ENCODE measurements around the gene SPRED2.

SPRED2 gene

GRCh38 chr2:65382776-65383357 is 49.5 kb downstream of the SPRED2 start:
- peak; percentile 67 for DNase-seq

DNA sequence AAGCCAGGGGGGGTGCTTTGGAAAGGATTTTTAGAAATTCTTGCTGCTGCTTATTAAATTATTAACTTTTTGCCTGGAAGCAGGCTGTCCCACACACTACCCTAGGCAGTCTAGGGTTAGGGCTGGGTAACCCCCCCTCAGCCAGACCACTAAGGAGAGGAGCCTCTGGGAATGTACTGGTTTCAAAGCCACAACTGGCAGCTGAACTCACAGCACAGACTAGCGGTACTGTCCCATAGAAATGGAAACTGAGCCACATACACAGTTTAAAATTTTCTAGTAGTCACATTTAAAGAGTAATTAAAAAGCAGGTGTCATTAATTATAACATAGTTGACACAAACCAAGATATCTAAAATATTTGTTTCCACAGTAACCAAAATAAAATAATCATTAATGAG is 50.1 kb downstream of the SPRED2 start:
- no peak for DNase-seq

GRCh38 chr2:65381607-65382051 is 50.8 kb downstream of the SPRED2 start:
- DNase-seq: no peak

DNA sequence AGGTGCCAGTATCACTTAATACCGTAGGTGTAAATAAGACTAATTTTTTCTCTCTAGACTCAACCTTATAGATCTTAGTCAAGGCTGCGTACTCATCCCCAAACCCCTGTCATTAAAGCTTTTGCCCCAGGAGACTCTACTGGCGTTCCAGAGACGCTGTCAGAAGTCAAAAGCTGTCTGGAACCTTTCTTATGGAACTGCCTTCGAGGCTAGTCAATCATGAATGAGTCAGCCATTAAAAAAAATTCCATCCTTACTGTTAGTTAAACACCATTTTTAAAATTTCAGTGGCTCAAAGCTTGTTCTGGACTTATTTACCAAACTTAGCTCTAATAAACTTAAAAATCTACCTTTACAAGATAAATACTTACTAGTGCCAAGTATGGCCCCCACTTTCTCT is 52.1 kb downstream of the SPRED2 start:
- no peak for DNase-seq

GRCh38 chr2:65379721-65380171 is 52.7 kb downstream of the SPRED2 start:
- no peak for DNase-seq

GRCh38 chr2:65379223-65379622 is 53.2 kb downstream of the SPRED2 start:
- no peak for DNase-seq

DNA sequence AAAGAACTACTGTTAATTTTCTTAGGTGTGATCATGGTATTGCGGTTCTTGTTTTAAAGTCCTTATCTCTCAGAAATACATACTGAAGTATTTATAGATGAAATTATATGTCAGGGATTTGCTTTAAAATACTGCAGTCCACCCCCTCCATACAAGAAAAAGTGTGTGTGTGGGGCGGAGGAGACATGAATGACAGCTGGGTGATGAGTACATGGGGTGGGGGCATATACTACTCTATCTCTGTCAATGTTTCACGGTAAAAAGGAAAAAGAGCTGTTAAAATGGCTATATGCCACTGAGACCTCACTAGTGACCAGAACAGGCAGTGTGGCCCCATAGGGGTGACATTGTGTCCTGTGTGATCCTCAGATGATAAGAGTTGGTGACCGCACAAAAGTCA is 54.1 kb downstream of the SPRED2 start:
- DNase-seq: no peak

DNA sequence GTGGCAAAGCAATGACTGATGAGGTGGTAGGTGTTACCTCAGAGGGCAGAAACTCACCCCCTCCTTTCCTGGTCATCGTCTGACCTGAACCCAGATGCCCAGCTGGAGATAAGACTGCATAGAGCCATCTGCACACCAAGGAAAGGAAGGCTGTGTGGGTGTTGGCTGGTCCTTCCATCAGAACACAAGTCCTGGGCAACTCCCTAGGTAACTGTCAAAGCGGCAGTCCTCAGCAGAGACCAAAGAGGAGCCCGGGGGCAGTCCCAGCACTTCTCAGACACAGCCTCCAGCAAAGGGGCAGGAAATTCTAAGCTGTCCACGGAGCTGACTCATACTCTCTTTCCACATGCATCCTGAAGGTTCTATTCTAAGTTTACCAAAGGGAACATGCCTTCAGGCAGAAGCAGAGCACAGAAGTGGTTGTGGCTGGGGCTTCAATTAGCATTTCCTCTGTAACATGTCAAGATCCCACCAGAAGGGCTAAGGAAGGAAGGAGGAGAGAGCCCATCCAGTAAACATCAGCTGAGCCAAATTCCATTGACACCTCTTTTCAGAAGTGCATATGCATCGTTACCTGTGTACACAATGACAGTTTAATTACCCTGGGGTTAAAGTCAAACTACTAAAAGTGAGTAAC is 54.7 kb downstream of the SPRED2 start:
- no peak for DNase-seq

DNA sequence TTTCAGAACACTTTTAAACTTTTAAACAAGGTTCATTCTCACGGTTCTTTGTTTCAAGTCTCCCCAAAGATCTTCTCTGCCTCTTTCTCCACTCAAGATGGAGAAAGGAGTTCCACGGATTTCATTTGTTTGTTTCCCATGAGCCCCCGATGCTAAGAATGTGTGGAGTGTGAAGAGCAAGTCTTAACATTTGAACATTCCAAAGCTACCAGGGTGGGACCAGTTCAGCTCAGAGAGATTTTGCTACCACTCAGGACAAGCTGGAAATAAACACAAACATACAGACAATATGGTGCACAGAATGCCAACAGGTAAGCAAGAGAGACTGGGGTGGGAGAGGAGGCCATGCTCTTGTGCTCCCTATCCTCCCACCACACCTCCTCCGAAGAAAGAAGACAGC is 56.7 kb downstream of the SPRED2 start:
- DNase-seq: no peak

DNA sequence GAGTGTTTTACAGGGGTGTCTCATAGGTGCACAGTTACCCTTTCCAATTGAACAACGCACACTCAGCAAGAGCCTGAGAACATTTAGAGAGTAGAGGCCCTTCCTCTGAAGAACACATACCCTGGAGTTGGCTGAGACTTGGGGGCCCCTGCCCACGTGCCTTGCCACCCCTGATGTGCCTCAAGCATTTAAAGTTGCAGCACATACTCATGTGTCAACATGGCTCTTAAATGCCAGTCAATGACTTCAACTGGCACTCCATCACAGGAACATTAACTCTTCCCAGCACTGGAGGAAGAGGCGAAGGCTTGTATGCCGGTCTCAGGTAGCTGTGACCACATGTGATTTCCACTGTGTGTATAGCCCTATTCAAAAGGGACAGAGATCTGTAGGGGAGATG is 57.4 kb downstream of the SPRED2 start:
- no peak for DNase-seq

DNA sequence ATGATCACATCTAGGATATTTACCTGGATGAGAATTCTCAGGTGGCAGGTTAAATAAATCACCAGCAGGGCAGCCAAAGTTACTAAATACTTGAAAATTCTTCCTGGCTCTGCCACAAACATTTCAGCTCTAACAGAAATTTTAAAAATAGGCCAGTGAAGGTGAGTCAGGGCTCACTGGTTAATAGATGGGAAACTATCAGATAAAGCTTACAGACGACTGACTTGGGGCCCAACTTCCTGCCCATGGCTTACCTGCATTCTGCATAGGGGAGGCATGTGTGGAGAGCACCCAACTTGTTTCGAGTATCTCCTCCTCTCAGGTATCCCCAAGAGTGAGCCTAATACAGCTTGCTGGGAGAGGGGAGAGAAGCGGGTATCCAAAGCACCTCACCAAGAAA is 57.8 kb downstream of the SPRED2 start:
- DNase-seq: no peak

- DNase-seq: no peak
These were observed 59.0 kb downstream of the SPRED2 start for GRCh38 chr2:65373365-65373918.

- no peak for DNase-seq
These were observed 59.8 kb downstream of the SPRED2 start for GRCh38 chr2:65372619-65373018.

DNA sequence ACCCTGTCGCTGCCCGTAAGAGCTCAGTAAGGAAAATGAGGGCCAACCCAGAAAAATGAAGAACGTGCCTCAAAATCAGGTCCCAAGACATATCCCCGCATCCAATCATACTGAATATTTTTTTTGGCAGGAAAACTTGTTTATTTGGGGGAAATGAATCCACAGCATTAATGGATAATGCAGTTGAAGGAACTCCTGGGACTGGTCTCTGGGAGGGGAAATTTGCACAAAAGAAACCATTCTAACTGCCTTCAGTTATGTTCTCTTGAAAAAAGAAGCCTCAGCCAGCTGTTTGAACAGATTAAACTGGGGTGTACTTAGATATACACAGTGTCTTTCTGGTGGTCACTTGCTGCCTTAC is 61.3 kb downstream of the SPRED2 start:
- no peak for DNase-seq

DNA sequence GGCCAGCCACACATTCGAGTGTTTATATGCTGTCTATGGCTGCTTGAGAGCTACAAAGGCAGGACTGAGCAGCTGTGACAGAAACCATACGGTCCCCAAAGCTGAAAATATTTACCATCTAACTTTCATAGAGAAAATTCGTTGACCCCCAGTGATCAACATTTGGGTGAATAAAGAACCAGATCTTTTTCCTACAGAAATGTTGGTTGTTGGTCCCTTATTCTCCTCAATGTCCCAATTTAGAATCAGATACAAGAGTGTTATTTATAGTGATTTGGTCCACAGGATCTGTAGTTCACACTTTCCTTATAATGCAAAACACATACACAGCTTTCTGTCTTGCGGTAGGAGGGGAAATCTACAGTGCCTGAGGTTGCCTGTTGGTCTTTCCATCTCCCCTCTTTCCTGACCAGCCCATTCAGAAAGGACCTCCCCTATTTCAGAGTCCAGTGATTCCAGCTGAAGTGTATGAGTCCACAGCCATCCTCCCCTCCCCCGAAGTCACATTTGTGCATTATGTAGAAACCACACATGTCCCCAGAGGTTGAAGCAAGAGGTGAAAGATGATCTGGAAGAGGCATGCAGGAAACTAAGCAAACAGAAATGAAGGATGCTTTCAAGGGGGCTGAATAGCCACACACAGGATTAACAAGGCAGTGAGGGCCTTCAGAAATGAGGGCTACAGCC is 61.9 kb downstream of the SPRED2 start:
- no peak for DNase-seq

DNA sequence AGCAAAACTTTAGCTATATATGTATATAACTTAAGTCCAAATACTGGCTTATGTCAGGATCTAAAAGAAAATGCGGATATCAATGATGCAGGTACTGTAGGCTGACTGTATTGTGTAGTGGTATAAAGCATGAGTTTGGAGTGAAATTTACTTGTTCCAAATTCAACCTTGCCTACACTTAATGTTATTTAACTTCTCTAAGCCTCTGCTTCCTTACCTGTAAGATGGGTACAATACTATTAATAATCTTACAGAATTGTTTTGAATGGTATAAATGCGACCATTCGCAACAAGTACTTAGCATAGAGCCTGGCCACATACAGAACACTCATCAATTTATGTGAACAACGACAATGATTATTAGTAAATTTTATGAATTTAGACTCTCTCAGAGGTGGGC is 62.4 kb downstream of the SPRED2 start:
- DNase-seq: no peak

- DNase-seq: no peak
These were observed 62.8 kb downstream of the SPRED2 start for GRCh38 chr2:65369574-65369973.

DNA sequence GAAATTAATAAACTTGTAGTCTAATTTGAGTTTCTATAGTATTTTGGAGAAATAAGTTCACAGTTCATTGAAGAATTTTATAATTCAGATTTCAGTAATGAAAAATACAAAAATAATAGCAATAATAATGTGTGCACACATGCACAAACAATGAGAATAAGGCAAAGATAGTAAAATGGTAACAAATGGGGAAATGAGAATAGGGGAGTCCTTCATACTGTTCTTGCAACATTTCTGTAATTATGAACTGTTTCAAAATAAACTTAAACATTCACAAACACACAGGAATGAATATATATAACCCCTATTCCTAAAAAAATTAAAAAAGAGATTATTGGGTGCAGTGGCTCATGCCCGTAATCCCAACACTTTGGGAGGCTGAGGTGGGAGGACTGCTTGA is 63.9 kb downstream of the SPRED2 start:
- no peak for DNase-seq

GRCh38 chr2:65367524-65367923 is 64.9 kb downstream of the SPRED2 start:
- no peak for DNase-seq

GRCh38 chr2:65366595-65367125 is 65.7 kb downstream of the SPRED2 start:
- peak; percentile 15 for DNase-seq

- DNase-seq: no peak
These were observed 67.2 kb downstream of the SPRED2 start for GRCh38 chr2:65364986-65365733.

DNA sequence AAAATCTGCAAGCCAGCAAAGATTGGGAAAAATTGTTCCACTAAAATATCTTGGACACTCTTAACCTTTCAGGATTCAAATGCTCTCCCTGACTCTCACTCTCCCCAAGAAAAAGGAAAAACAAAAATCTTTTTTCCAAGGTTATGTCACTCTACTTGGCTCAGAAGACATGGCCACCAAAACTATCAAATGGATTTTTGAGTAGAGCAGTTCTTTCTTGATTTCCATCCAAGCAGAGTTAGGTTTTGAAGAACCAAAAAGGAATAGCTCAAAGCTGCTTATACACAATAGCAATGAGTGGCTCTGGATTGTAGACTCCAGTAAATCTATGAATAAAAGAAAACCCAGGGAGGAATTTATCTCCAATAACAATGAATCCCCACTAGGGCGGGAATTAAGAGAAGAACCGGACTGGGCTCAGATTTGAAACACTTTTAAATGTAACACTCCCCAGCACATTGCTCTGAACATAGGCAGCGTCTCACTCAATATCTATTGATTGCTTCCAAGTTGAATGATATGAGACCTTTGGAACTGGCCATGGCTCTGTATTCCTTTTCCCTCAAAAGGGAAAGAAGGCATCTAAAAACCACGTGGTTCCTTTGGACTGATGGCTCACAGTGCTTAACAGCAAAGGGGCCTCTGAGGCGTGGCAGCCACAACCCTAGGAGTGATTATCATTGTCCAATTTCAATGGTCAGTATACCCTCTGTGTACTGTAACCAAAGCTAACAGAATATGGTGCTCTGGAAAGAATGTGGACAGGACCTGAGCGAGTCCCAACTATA is 68.3 kb downstream of the SPRED2 start:
- DNase-seq: no peak
